ENCODE data around the gene UNC5C. TPM values are rescaled to one million over a fixed set of nuclear protein-coding genes. Genes with fewer than 3 reads are reported as not detected.

Gene UNC5C
- not detected for total RNA-seq

GRCh38 chr4:95548738-95549245 is at the start of gene UNC5C:
Gene UNC5C, minus strand, starts transcription at chr4:95548973.
- H3K36me3 Mint-ChIP-seq, result no peaks in the 10 kb centered on the region
- ATAC-seq (ENCODE audit: low read depth) (peak; percentile 24), DNase-seq (peak; percentile 33)
- no peak within 1 kb of the TSS for H3K27ac Mint-ChIP-seq
- H3K9me3 Mint-ChIP-seq, result no peaks in the 10 kb centered on the region
- peaks cover 69% of the 10 kb centered on the region for H3K27me3 Mint-ChIP-seq
- POLR2A ChIA-PET, result no interaction called here
- H3K4me1 Mint-ChIP-seq, result peaks cover 13% of the 10 kb centered on the region
- H3K4me3 Mint-ChIP-seq, result peak within 1 kb of the TSS; percentile 79

GRCh38 chr4:95596676-95597075 is 47.9 kb upstream of the UNC5C start:
- ATAC-seq (ENCODE audit: low read depth), result no peak
- peaks cover 13% of the 10 kb centered on the region for H3K27me3 Mint-ChIP-seq
- peaks cover 9% of the 10 kb centered on the region for H3K4me1 Mint-ChIP-seq
- no peak overlapping the region for H3K27ac Mint-ChIP-seq
- no peaks in the 10 kb centered on the region for H3K36me3 Mint-ChIP-seq
- peaks cover 1% of the 10 kb centered on the region for H3K9me3 Mint-ChIP-seq
- POLR2A ChIA-PET, result no interaction called here
- no peak overlapping the region for H3K4me3 Mint-ChIP-seq
- no peak for DNase-seq

- DNase-seq (no peak), ATAC-seq (ENCODE audit: low read depth) (no peak)
- POLR2A ChIA-PET, result no interaction called here
- Mint-ChIP-seq H3K27ac (no peak overlapping the region), H3K4me3 (no peak overlapping the region), H3K4me1 (no peaks in the 10 kb centered on the region), H3K9me3 (peaks cover 1% of the 10 kb centered on the region), H3K36me3 (no peaks in the 10 kb centered on the region), H3K27me3 (peaks cover 13% of the 10 kb centered on the region)
Observed at GRCh38 chr4:95594629-95595028, 45.9 kb upstream of the UNC5C start.

GRCh38 chr4:95594013-95594412 is 45.2 kb upstream of the UNC5C start:
- ATAC-seq (ENCODE audit: low read depth) (no peak), DNase-seq (no peak)
- peaks cover 13% of the 10 kb centered on the region for H3K27me3 Mint-ChIP-seq
- H3K4me1 Mint-ChIP-seq, result no peaks in the 10 kb centered on the region
- H3K36me3 Mint-ChIP-seq, result no peaks in the 10 kb centered on the region
- H3K4me3 Mint-ChIP-seq, result no peak overlapping the region
- H3K9me3 Mint-ChIP-seq, result peaks cover 1% of the 10 kb centered on the region
- POLR2A ChIA-PET, result no interaction called here
- H3K27ac Mint-ChIP-seq, result no peak overlapping the region

GRCh38 chr4:95591278-95591677 is 42.5 kb upstream of the UNC5C start:
- H3K36me3 Mint-ChIP-seq, result no peaks in the 10 kb centered on the region
- H3K9me3 Mint-ChIP-seq, result peaks cover 1% of the 10 kb centered on the region
- H3K27ac Mint-ChIP-seq, result no peak overlapping the region

GRCh38 chr4:95590615-95591014 is 41.8 kb upstream of the UNC5C start:
- ATAC-seq (ENCODE audit: low read depth), result no peak
- Mint-ChIP-seq H3K9me3 (peaks cover 1% of the 10 kb centered on the region), H3K27me3 (no peaks in the 10 kb centered on the region), H3K4me1 (no peaks in the 10 kb centered on the region), H3K36me3 (no peaks in the 10 kb centered on the region), H3K27ac (no peak overlapping the region), H3K4me3 (no peak overlapping the region)
- POLR2A ChIA-PET, result no interaction called here
- no peak for DNase-seq

More at GRCh38 chr4:95591278-95591677, 42.5 kb upstream of the UNC5C start:
- POLR2A ChIA-PET, result no interaction called here
- ATAC-seq (ENCODE audit: low read depth) (no peak), DNase-seq (no peak)
- no peak overlapping the region for H3K4me3 Mint-ChIP-seq
- H3K4me1 Mint-ChIP-seq, result no peaks in the 10 kb centered on the region
- H3K27me3 Mint-ChIP-seq, result peaks cover 4% of the 10 kb centered on the region

GRCh38 chr4:95585016-95585695 is 36.4 kb upstream of the UNC5C start:
- Mint-ChIP-seq H3K9me3 (peaks cover 2% of the 10 kb centered on the region), H3K4me3 (no peak overlapping the region), H3K36me3 (no peaks in the 10 kb centered on the region), H3K4me1 (no peaks in the 10 kb centered on the region), H3K27ac (no peak overlapping the region), H3K27me3 (peaks cover 3% of the 10 kb centered on the region)
- POLR2A ChIA-PET, result no interaction called here
- ATAC-seq (ENCODE audit: low read depth) (no peak), DNase-seq (no peak)

GRCh38 chr4:95580226-95580625 is 31.5 kb upstream of the UNC5C start:
- POLR2A ChIA-PET, result no interaction called here
- H3K4me1 Mint-ChIP-seq, result no peaks in the 10 kb centered on the region
- H3K4me3 Mint-ChIP-seq, result no peak overlapping the region
- no peaks in the 10 kb centered on the region for H3K36me3 Mint-ChIP-seq
- DNase-seq (no peak), ATAC-seq (ENCODE audit: low read depth) (no peak)
- no peak overlapping the region for H3K27ac Mint-ChIP-seq
- peaks cover 3% of the 10 kb centered on the region for H3K27me3 Mint-ChIP-seq
- peaks cover 16% of the 10 kb centered on the region for H3K9me3 Mint-ChIP-seq

GRCh38 chr4:95572304-95572991 is 23.7 kb upstream of the UNC5C start:
- DNase-seq, result no peak
- ATAC-seq (ENCODE audit: low read depth), result no peak
- Mint-ChIP-seq H3K27me3 (no peaks in the 10 kb centered on the region), H3K27ac (no peak overlapping the region), H3K4me1 (no peaks in the 10 kb centered on the region), H3K36me3 (no peaks in the 10 kb centered on the region), H3K9me3 (peaks cover 15% of the 10 kb centered on the region), H3K4me3 (no peak overlapping the region)
- POLR2A ChIA-PET, result no interaction called here

- Mint-ChIP-seq H3K9me3 (peaks cover 15% of the 10 kb centered on the region), H3K27ac (no peak overlapping the region), H3K36me3 (no peaks in the 10 kb centered on the region), H3K4me3 (no peak overlapping the region), H3K4me1 (no peaks in the 10 kb centered on the region), H3K27me3 (no peaks in the 10 kb centered on the region)
- POLR2A ChIA-PET, result no interaction called here
- ATAC-seq (ENCODE audit: low read depth) (no peak), DNase-seq (no peak)
Observed at GRCh38 chr4:95571577-95571976, 22.8 kb upstream of the UNC5C start.

GRCh38 chr4:95563638-95564337 is 15.0 kb upstream of the UNC5C start:
- H3K4me1 Mint-ChIP-seq, result no peaks in the 10 kb centered on the region
- no peaks in the 10 kb centered on the region for H3K36me3 Mint-ChIP-seq
- H3K27ac Mint-ChIP-seq, result no peak overlapping the region
- POLR2A ChIA-PET, result interaction anchor here (0.7 kb wide), 1 partner anchor 58 kb away, joined by 3 read pairs; no protein-coding TSS in a partner anchor
- peaks cover 4% of the 10 kb centered on the region for H3K27me3 Mint-ChIP-seq
- no peak for DNase-seq
- no peak for ATAC-seq (ENCODE audit: low read depth)
- no peak overlapping the region for H3K4me3 Mint-ChIP-seq
- peaks cover 5% of the 10 kb centered on the region for H3K9me3 Mint-ChIP-seq

GRCh38 chr4:95560774-95561173 is 12.0 kb upstream of the UNC5C start:
- H3K27ac Mint-ChIP-seq, result no peak overlapping the region
- POLR2A ChIA-PET, result no interaction called here
- DNase-seq, result no peak
- no peaks in the 10 kb centered on the region for H3K4me1 Mint-ChIP-seq
- no peaks in the 10 kb centered on the region for H3K36me3 Mint-ChIP-seq
- ATAC-seq (ENCODE audit: low read depth), result no peak
- peaks cover 4% of the 10 kb centered on the region for H3K27me3 Mint-ChIP-seq
- peaks cover 2% of the 10 kb centered on the region for H3K9me3 Mint-ChIP-seq
- H3K4me3 Mint-ChIP-seq, result no peak overlapping the region

GRCh38 chr4:95556207-95556859 is 7.6 kb upstream of the UNC5C start:
- POLR2A ChIA-PET, result no interaction called here
- Mint-ChIP-seq H3K27ac (no peak overlapping the region), H3K36me3 (no peaks in the 10 kb centered on the region), H3K4me1 (no peaks in the 10 kb centered on the region), H3K27me3 (peaks cover 29% of the 10 kb centered on the region), H3K9me3 (no peaks in the 10 kb centered on the region), H3K4me3 (no peak overlapping the region)
- ATAC-seq (ENCODE audit: low read depth) (no peak), DNase-seq (no peak)

All from activated naive CD8-positive, alpha-beta T cell treated with anti-CD3 and anti-CD28 coated beads, Interleukin-2, amount 10 ng/mL, durations not matched to agents 7 days and 5 days (primary cell).